IMR-90 (cell line): Measurements from ENCODE around the gene TPM3. TPM values are rescaled to one million over a fixed set of nuclear protein-coding genes. Genes with fewer than 3 reads are reported as not detected.

ENCODE experiments used
- ATAC-seq: fragments of 200-7000 bp; cut with Tn5 transposase; 2 replicates; pipeline ENCODE4 v1.9.1; 2020; ENCODE audit warnings: low read depth, mild to moderate bottlenecking, moderate library complexity
- BruUV-seq: library from RNA; stranded (reverse); fragments of 400-500 nt; replicated peaks from 2 replicates; lab custom pipeline; 2021; lab: Mats Ljungman, UMichigan
- CTCF ChIA-PET: fragments of 300-600 bp; formaldehyde crosslinking; extraction: SDS; loops from one replicate; lab custom pipeline; 2021; ENCODE audit warnings: antibody characterized with exemption; lab: Yijun Ruan, JAX
- POLR2A ChIA-PET: fragments of 300-600 bp; sonication (Branson Sonifier 250); formaldehyde crosslinking; loops from one replicate; lab custom pipeline; 2022; ENCODE audit warnings: antibody characterized with exemption; ENCODE audit not compliant: unreplicated experiment; lab: Charles Lee
- DNase-seq: peaks from one replicate; pipeline ENCODE4 v3.0.0; 2013
- H2AFZ ChIP-seq: replicated peaks from 2 replicates; pipeline ENCODE3; 2013; ENCODE audit warnings: low read length, mild to moderate bottlenecking; ENCODE audit not compliant: poor library complexity
- H2AK5ac ChIP-seq: 2 replicates; pipeline ENCODE4 v1.6.1; 2013; ENCODE audit warnings: low read depth, low read length, inconsistent platforms
- H2AK9ac ChIP-seq: replicated peaks from 2 replicates; pipeline ENCODE3; 2013; ENCODE audit warnings: mild to moderate bottlenecking, low read depth, low read length, moderate library complexity; ENCODE audit not compliant: poor library complexity
- H2BK120ac ChIP-seq: 2 replicates; pipeline ENCODE4 v1.6.1; 2013; ENCODE audit warnings: low read depth, low read length, inconsistent platforms
- H2BK15ac ChIP-seq: 3 replicates; pipeline ENCODE4 v1.6.1; 2013; ENCODE audit warnings: low read depth, low read length, inconsistent platforms
- H2BK20ac ChIP-seq: 2 replicates; pipeline ENCODE4 v1.6.1; 2013; ENCODE audit warnings: low read depth, mild to moderate bottlenecking, inconsistent platforms, low read length, moderate library complexity
- H2BK5ac ChIP-seq: 2 replicates; pipeline ENCODE4 v1.6.1; 2013; ENCODE audit warnings: mild to moderate bottlenecking, low read depth, low read length, inconsistent platforms; ENCODE audit not compliant: poor library complexity, severe bottlenecking
- H3K14ac ChIP-seq: replicated peaks from 2 replicates; pipeline ENCODE4 v1.6.1; 2013; ENCODE audit warnings: low read depth, low read length, inconsistent platforms
- H3K18ac ChIP-seq: 2 replicates; pipeline ENCODE4 v1.6.1; 2013; ENCODE audit warnings: low read depth, low read length, control low read depth
- H3K23ac ChIP-seq: 2 replicates; pipeline ENCODE4 v1.6.1; 2013; ENCODE audit warnings: low read depth, low read length, inconsistent platforms
- H3K27ac ChIP-seq: 2 replicates; pipeline ENCODE4 v1.5.1; 2013; ENCODE audit warnings: mild to moderate bottlenecking, control low read depth, low read length; ENCODE audit not compliant: insufficient read depth
- H3K27me3 ChIP-seq: 2 replicates; pipeline ENCODE4 v1.6.1; 2013; ENCODE audit warnings: low read length; ENCODE audit not compliant: control insufficient read depth, insufficient read depth
- H3K36me3 ChIP-seq: 2 replicates; pipeline ENCODE4 v1.6.1; 2013; ENCODE audit warnings: low read length, mixed read lengths; ENCODE audit not compliant: control insufficient read depth, insufficient read depth
- H3K4ac ChIP-seq: 2 replicates; pipeline ENCODE4 v1.6.1; 2013; ENCODE audit warnings: low read depth, low read length, inconsistent platforms
- H3K4me1 ChIP-seq: 2 replicates; pipeline ENCODE4 v1.6.1; 2013; ENCODE audit warnings: low read length, mixed read lengths; ENCODE audit not compliant: control insufficient read depth, insufficient read depth
- H3K4me2 ChIP-seq: 2 replicates; pipeline ENCODE4 v1.6.1; 2013; ENCODE audit warnings: low read depth, mild to moderate bottlenecking, control low read depth, low read length, moderate library complexity
- H3K4me3 ChIP-seq: 2 replicates; pipeline ENCODE4 v1.5.1; 2013; ENCODE audit warnings: low read depth, mild to moderate bottlenecking, control low read depth, low read length, moderate library complexity; ENCODE audit not compliant: insufficient read depth
- H3K56ac ChIP-seq: 2 replicates; pipeline ENCODE4 v1.6.1; 2013; ENCODE audit warnings: low read length, inconsistent platforms; ENCODE audit not compliant: insufficient read depth; ENCODE audit errors: extremely low read depth
- H3K79me1 ChIP-seq, 2 experiments: 2 replicates each; pipeline ENCODE4 v1.6.1; 2013; ENCODE audit warnings: low read length in 2 of 2, inconsistent platforms in 1 of 2, low read depth in 1 of 2
- H3K9ac ChIP-seq: 2 replicates; pipeline ENCODE4 v1.6.1; 2013; ENCODE audit warnings: low read depth, low read length, control low read depth
- H3K9me1 ChIP-seq: 2 replicates; pipeline ENCODE4 v1.6.1; 2013; ENCODE audit warnings: low read length, inconsistent platforms; ENCODE audit not compliant: insufficient read depth
- H3K9me3 ChIP-seq: 2 replicates; pipeline ENCODE4 v1.6.1; 2013; ENCODE audit warnings: low read length; ENCODE audit not compliant: control insufficient read depth, insufficient read depth
- H4K20me1 ChIP-seq: 2 replicates; pipeline ENCODE4 v1.6.1; 2013; ENCODE audit warnings: low read length, inconsistent platforms; ENCODE audit not compliant: insufficient read depth
- H4K5ac ChIP-seq: 2 replicates; pipeline ENCODE4 v1.6.1; 2013; ENCODE audit warnings: mild to moderate bottlenecking, low read depth, low read length, control low read depth
- H4K8ac ChIP-seq, 2 experiments: 2 replicates each; pipeline ENCODE4 v1.6.1; 2013; ENCODE audit warnings: low read depth in 2 of 2, low read length in 2 of 2, control low read depth in 1 of 2, inconsistent platforms in 1 of 2
- H4K91ac ChIP-seq: 2 replicates; pipeline ENCODE4 v1.6.1; 2013; ENCODE audit warnings: low read depth, low read length, inconsistent platforms; ENCODE audit not compliant: insufficient read depth
- MAFK ChIP-seq: IDR thresholded peaks from 2 replicates; pipeline ENCODE4 v1.6.1; 2012; ENCODE audit warnings: low read depth, low read length, improper control_type of control experiment
- MXI1 ChIP-seq: IDR thresholded peaks from 2 replicates; pipeline ENCODE4 v1.6.1; 2012; ENCODE audit warnings: low read depth, mild to moderate bottlenecking, low read length, moderate library complexity, borderline replicate concordance
- NFE2L2 ChIP-seq: fragments of 150-350 bp; IDR thresholded peaks from 2 replicates; pipeline ENCODE4 v1.6.1; 2016; ENCODE audit warnings: low read depth, mild to moderate bottlenecking, low read length
- RFX5 ChIP-seq: IDR thresholded peaks from 2 replicates; pipeline ENCODE4 v1.8.0; 2012; ENCODE audit warnings: low read depth, mild to moderate bottlenecking, low read length, moderate library complexity
- WGBS, 2 experiments: methylation state at CpG; one replicate each; pipeline versions ENCODE4 v1.1.5 to v1.1.7; 2013; ENCODE audit warnings: missing lambda C conversion rate in 2 of 2; ENCODE audit not compliant: insufficient read length in 1 of 2; ENCODE audit errors: extremely low coverage in 2 of 2; 5-methylcytosine and 5-hydroxymethylcytosine counted together
- dilution Hi-C: fragments of 300-500 bp; cut with HindIII; formaldehyde crosslinking; loops from one replicate; pipeline ENCODE4 v1.14.3; 2018; ENCODE audit warnings: low sequenced_read_pairs; ENCODE audit not compliant: unreplicated experiment
- in situ Hi-C: fragments of 300-500 bp; cut with MboI; formaldehyde crosslinking; loops from 3 replicates; pipeline ENCODE4 v1.14.3; 2019; ENCODE audit warnings: low sequenced_read_pairs, inconsistent platforms, mixed read lengths
- intact Hi-C: fragments of 100-400 bp; cut with micrococcal nuclease; formaldehyde crosslinking; loops from 2 replicates; pipeline ENCODE4 v1.10.0; 2022
- polyA plus RNA-seq, 3 experiments: library from polyadenylated mRNA; depleted of rRNA; stranded (reverse); fragments of >200 nt; gene quantifications; 2 replicates each; pipeline ENCODE4 v1.2.3, GENCODE V29; 2012; ENCODE audit warnings: low replicate concordance in 1 of 3
- total RNA-seq: library from RNA; depleted of rRNA; stranded (reverse); fragments of >200 nt; gene quantifications from 2 replicates; pipeline ENCODE4 v1.2.3, GENCODE V29; 2012

The TPM3 gene
- total and polyA plus RNA-seq, 2 of the 4 experiments (the other 2 are of a cell fraction): 438 to 530 TPM

DNA sequence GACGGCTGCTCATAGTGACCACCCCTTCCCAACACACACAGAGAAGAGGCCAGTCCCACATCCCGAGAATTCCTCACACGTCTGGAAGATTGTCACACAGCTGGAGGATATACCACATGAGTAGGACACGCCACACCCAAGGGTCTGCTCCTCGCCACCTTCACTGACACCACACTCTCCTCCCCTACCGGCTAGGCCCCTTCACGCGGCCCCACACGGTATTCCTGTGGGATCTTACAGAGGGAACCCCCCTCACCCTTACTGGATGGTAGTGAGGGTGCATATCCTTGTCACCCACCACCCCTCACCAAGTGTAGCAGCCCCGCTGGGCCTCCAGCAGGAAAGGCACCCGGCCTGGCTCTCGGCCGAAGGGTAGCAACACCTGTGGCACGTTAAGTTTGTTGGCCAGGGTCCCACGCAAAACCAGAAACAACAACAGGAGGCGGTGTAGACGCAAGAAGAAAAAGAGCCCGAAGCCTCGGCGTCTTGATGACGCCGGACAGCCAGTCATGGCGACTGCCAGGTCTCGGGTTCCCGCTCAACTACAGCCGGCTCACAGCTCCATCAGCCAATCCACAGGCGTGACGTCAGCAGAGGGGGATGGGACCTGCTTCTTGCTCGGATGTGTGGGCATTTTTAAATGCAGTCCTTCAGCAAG is 37.2 kb downstream of the TPM3 start, which contains the start of gene NUP210L:
NUP210L (minus strand) TSS at position 540 of the 658 bp plus-strand sequence.
- Histone ChIP-seq H3K4me2 (peak within 1 kb of the TSS; percentile 67), H3K9me1 (peaks cover 9% of the 10 kb centered on the region), H2BK120ac (peak within 1 kb of the TSS; percentile 57), H3K4me3 (peak within 1 kb of the TSS; percentile 28), H4K91ac (peak within 1 kb of the TSS; percentile 16), H4K5ac (peak within 1 kb of the TSS; percentile 83), H3K4ac (peak within 1 kb of the TSS; percentile 87), H3K27me3 (no peaks in the 10 kb centered on the region), H2AK5ac (peak within 1 kb of the TSS; percentile 51), H2AK9ac (peak within 1 kb of the TSS; percentile 63), H3K18ac (peak within 1 kb of the TSS; percentile 54; the same call in 1 of the 2 replicates), H4K20me1 (peaks cover 20% of the 10 kb centered on the region), H3K56ac (peak within 1 kb of the TSS; percentile 14; the same call in 1 of the 2 replicates), H3K23ac (peak within 1 kb of the TSS; percentile 68), H3K36me3 (peaks cover 16% of the 10 kb centered on the region), H2AFZ (peak within 1 kb of the TSS; percentile 84), H3K9me3 (no peaks in the 10 kb centered on the region), H2BK20ac (peak within 1 kb of the TSS; percentile 13; the same call in 1 of the 2 replicates), H3K14ac (peak within 1 kb of the TSS; percentile 79), H4K8ac (peak within 1 kb of the TSS; percentile 67 to 87), H2BK5ac (peak within 1 kb of the TSS; percentile 73), H3K79me1 (peaks cover 19 to 32% of the 10 kb centered on the region in 2 experiments), H3K27ac (peak within 1 kb of the TSS; percentile 74), H3K4me1 (peaks cover 10% of the 10 kb centered on the region), H3K9ac (no peak within 1 kb of the TSS), H2BK15ac (no peak within 1 kb of the TSS)
- dilution Hi-C loops: no loop called here
- intact Hi-C loops: no loop called here
- POLR2A ChIA-PET: no interaction called here
- DNase-seq: peak; percentile 89
- CTCF ChIA-PET: interaction anchor here (0.6 kb wide), 1 partner anchor 11 kb away, joined by 3 read pairs; no protein-coding TSS in a partner anchor
- TF ChIP-seq MAFK (0 out of 2 replicates have a peak, but pooled peaks have one; percentile 3), NFE2L2 (peak; percentile 37; the same call in 1 of the 2 replicates), MXI1 (no peak), RFX5 (peak; percentile 25; the same call in 1 of the 2 replicates)
- WGBS, 2 experiments: 48% methylated on average over 10 of the region's 29 CpGs; no CpG with 5 or more reads in 1 of the 2 experiments
- no TSS peak for BruUV-seq
- in situ Hi-C loops: no loop called here
- peak; percentile 82 for ATAC-seq
